ENCODE data around the gene KREMEN1.

DNA sequence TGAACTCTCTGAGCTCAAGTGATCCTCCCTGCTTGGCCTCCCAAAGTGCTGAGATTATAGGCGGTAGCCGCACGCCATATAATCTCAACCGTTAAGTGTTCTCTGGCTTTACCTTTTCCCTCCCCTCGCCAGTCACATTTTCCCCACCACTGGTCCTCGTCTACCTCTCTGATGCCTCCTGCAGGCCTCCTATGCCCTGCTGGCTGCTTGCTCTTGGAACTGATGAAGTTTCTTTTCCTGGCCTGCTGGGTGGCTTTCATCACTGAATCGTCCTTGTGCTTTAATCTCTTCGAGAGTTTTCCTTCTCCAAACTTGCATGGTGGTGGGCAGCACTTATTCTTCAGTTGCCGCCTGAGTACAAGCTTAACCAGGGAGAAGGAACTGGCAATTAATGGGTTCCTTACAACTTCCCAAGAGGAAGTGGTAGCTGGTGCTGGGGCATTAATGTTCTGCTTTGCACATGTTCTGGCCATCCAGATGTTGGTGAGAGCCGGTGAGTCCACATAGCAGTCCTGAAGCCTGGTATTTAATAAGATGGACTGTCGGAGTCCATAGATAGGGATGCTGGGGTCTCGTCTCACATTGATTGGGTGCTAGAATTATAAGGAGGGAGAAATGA, 12.5 kb upstream of the KREMEN1 start:
- TF ChIP-seq, protein P1, sequence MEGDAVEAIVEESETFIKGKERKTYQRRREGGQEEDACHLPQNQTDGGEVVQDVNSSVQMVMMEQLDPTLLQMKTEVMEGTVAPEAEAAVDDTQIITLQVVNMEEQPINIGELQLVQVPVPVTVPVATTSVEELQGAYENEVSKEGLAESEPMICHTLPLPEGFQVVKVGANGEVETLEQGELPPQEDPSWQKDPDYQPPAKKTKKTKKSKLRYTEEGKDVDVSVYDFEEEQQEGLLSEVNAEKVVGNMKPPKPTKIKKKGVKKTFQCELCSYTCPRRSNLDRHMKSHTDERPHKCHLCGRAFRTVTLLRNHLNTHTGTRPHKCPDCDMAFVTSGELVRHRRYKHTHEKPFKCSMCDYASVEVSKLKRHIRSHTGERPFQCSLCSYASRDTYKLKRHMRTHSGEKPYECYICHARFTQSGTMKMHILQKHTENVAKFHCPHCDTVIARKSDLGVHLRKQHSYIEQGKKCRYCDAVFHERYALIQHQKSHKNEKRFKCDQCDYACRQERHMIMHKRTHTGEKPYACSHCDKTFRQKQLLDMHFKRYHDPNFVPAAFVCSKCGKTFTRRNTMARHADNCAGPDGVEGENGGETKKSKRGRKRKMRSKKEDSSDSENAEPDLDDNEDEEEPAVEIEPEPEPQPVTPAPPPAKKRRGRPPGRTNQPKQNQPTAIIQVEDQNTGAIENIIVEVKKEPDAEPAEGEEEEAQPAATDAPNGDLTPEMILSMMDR (conservative IDR thresholded peaks at IDR 0.05; ENCODE audit: low read depth, low read length), result no peak
- no peak for TF ChIP-seq EZH2 (IDR thresholded peaks at IDR 0.05; ENCODE audit: low read length, unreplicated experiment)

Measured in PC-3 (cell line).